Measurements from ENCODE around the gene SLC9A7.

SLC9A7 gene

DNA sequence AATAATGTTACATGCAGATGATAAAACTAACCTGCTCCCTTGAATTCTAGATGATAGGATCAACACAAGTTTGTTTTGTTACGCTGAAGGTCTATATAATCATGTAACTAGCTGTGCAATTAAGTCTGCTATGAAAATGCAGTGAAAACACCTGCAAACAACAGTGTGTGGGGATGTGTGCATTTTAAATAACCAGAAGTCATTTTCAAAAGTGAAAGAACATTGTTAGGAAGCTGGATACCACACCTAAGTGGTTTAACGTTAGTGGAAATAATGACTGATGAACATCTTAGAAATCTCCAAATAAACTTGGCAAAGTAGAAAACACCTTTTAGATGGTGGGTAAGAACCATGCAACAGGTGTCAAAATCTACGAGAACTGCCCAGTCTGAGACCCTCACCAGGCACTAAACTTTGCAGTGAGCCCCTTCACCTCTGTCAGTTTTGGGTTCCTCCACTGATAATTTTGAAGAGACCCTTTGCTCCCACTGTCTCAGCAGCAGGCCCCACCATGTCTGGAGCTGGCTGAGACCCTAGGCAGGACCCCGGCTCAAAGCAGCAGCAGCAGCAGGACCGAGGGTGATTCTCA is 148.8 kb downstream of the SLC9A7 start:
- DNase-seq (ENCODE audit: low read depth in 2 of 2) = no peak

DNA sequence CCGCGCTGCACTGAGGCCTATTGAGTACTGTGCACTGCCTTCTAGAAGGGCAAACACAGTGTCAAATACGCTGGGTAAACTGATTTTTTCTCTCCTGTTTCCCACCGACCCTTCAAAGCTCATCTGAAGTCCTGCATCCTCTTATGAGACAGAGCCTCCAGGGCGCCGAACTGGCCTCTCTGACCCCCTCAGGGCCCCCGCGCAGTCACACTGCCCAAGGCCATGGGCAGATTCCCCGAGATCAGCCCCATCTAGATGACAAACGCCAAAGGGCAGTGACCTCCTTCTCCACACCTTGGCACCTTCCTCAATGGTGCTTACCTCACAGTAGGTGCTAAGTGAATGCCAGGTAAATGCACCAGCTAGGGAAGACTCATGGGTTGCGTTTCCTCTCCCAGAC is 151.0 kb downstream of the SLC9A7 start:
- no peak for DNase-seq (ENCODE audit: low read depth in 2 of 2)

DNA sequence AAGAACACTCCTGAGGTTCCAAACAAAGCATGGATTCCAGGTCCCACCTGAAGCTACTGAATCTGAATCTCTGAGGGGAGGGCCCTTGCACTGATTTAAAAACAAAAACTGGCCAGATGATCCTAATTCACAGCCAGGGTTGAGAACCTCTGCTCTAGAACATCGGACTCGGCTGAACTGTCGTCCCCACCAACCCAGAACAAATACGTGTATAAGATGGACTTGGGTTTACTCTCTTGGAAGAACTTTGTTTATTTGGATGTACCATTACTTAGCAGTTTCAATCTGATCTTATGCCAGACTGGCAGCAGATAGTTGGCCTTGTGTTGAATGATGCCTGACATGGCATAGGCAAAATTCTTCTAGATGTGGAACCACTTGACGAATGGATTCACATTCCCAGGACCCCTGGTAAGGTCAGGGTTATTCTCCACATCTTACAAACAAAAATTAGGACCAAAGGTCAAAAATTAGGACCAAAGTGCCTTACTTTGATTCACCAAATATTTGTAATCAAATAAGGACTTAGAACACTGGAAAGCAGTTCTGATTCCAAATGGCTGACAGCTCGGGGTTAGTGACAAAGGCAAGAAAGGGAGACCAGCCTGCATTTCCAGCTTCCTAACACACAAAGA is 156.3 kb downstream of the SLC9A7 start:
- DNase-seq (ENCODE audit: low read depth in 2 of 2) = no peak

DNA sequence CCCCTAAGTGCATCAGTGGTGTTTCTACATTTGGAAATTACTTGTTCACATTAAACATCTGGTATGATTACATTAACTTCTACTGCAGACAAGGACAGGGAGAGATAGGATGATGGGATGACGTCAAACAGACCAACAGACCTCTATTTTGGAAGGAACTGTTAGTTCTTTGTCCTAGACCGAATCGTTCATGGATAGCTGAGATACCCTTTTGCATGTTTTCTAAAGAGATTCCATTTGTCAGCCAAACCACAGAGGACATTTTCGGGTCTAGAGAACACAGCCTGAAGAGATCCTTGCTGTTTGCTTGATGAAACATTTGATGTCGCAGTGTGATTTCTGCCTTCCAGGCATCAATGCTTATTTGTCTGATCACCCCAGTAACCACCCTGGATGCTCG is 157.6 kb downstream of the SLC9A7 start:
- no peak for DNase-seq (ENCODE audit: low read depth in 2 of 2)

DNA sequence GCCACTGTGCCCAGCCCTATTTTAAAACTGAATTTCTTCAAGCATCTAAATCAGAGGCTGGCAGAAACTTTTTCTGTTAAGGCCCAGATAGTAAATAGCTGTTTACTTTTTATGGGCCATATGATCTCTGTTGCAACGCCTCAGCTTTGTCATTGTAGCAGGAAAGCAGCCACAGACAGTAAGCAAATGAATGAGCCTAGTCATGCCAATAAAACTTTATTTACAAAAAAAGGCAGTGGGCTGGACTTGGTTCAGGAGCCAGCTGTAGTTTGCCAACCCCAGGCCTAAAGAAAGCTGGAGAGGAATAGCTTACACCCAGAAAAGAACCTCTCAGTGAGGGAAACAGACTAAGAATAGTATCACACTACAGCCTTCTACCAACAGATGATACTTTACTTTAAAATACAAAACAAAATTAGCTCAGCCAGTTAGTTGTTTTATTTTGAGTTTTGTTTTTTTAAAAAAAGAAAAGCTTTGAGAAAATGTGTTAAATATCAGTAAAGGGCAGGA is 159.8 kb downstream of the SLC9A7 start:
- DNase-seq (ENCODE audit: low read depth in 2 of 2) = no peak

DNA sequence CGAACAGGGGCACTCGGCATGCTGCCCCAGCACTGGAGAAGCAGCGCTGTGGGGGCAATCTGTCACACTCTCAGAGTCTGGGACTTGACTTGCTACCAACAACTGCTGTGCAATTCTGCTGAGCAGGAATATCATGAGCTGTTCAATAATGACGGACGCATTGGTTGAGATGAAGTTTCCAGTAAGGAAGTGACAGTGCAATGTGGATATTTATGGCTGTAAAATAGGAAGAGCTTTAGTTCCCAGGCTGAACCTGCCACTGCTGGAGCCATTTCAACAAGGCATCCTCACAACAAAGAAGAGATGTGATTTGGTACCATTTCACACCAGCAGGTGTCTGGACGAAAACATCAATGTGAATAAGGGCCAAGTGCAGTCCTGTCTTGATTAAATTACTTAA is 161.1 kb downstream of the SLC9A7 start:
- no peak for DNase-seq (ENCODE audit: low read depth in 2 of 2)

DNA sequence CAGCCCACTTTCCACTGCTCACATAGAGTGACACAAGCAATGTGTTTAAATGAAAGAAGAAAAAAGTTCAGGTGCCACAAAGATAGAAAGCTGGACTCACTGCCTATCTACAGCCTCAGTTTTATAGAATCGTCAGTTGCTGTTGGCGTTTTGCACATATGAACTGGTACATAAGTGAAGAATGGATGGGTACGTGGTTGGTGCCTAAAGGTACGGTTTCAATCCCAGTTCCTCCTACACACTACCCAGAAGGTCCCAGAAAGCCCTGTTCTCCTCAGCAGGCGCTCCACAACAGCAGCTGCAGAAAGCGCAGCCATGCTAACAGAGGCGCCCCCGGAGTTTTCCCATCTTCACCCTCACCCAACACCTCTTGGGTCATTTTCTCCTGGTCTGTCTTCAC is 161.7 kb downstream of the SLC9A7 start:
- no peak for DNase-seq (ENCODE audit: low read depth in 2 of 2)

DNA sequence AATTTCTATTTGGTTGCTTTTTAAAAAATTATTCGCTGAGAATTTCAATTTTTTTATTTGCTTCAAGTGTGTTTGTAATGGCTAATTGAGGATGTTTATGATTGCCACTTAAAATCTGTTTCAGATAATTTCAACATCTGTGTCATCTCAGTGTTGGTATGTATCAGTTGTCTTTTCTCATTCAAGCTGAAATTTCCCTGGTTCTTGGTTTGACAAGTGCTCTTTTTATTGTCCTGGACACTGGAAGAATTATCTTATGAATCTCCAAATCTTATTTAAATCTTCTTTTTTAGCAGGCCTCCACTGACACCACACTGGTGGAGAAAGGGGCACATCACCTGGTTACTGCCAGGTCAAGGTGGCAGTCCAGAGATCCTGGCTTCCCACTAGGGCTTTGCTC is 163.8 kb downstream of the SLC9A7 start:
- no peak for DNase-seq (ENCODE audit: low read depth in 2 of 2)

DNA sequence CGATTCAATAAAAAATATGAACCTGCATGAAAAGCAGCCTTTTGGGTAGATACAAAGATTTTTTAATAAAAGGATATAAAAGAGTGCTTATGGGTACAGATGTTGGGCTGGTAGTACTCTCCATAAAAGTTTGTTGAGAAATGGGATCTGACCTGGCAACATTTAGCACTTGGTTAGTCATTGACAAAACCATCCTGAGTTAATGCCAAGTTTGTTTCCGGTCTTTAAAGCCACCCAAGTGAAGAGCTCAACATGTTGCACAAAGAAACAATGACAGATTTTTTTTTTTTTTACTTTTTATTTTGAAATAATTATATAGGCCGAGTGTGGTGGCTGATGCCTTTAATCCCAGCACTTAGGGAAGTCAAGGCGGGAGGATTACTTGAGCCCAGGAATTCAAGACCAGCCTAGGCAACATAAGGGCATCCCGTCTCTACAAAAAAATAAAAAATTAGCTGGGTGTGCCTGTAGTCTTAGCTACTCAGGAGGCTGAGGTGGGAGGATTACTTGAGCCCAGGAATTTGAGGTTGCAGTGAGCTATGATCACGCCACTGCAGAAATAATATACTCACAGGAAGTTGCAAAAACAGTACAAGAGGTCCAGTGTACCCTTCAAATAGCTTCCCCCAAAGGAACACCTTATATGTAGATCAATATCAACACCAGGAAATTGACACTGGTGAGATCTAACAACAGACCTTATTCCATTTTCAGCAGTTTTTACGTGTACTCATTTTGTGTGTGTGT is 168.8 kb downstream of the SLC9A7 start:
- no peak for DNase-seq (ENCODE audit: low read depth in 2 of 2)

DNA sequence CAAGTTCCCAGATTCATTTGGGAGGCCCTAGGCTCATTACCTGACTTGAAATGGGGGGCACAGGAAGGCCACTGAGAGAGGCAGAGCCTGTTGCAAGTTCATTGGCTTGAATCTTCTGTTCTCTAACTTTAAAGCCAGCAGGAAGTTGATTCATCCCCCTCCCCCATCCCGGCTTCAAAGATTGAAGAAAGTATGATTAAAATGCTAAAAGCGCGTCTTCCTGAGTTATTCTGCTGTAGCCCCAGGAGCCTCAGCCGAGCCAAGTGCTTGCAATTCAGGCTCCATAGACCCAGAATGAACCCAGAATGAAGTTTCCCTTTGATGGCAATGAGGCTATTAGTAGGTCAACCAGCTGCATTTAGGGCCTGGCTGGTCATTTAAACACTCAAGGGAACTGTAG is 170.7 kb downstream of the SLC9A7 start:
- no peak for DNase-seq (ENCODE audit: low read depth in 2 of 2)

DNA sequence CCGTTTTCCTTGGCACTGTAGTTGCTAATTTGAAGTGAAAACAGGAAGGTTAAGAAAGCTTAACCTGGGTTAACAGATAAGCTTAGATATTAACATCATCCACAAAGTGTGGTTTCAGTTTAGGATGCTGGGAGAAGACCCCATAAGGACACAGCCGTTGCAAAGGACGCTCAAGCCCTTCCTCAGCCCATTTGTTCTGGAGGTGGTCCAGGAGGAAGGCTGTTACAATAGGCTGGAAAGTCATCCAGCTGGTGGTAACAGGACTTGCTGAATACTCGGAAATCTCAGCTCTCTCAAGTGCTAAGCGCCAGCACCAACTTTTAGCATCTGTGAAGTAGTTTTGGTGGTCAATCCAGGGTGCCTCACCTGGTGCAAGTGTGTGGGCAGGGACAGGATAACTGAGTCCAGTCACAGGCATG is 171.2 kb downstream of the SLC9A7 start:
- DNase-seq (ENCODE audit: low read depth in 2 of 2) = no peak

DNA sequence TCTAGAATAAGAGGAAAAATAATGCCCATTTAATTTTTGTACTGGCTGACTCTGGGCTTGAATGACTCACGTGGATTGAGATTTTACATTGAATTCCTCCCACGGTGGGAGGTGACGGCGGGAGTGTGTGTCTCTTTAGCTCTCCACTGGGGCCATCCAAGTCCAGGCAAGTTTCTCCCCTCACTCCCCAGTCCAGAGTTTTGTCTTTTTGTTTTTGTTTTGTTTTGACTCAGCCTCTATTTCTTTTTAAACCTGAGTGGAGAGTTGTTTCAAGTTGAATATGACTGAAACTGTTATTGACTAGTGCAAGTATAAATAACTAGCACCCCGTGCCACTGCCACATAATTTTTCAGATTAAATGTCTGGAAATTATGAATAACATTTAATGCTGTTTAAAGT is 171.8 kb downstream of the SLC9A7 start:
- no peak for DNase-seq (ENCODE audit: low read depth in 2 of 2)

DNA sequence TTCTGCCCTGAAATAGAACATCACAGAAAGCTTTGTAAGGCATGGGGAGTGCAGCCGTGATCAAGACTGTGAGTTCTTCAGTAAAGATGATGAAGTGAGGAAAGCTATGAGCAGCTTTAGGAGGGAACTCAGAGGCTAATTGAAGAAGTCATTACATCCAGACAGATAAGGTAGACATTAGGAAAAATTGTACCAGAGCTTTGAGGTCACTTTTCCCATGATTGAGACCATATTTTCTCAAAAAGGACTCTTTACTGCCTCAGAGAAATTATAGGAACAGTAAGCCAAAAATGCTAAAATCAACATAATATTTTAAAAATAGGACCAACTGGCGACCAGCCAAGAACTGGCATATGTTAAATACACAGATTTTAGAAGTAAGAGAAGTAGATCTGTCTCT is 174.2 kb downstream of the SLC9A7 start:
- DNase-seq (ENCODE audit: low read depth in 2 of 2) = no peak

DNA sequence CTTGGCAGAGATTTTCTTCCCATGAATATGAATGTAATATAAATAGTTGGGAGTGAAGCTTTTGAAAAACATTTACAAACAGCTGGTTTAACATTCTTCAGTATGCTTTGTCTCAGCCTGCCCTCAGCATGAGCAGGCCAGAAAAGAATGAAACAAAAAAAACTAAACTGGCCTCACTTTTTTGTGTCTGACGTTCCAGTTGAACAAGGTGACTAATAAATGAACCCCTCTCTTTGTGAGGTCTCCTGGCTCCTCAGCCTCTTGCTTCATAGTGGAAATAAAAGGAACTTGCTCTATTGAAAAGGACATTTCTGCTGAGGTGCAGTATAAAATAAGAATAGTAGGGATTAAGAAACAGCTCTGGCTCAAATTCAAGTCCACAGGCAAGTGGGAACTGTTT is 176.0 kb downstream of the SLC9A7 start:
- DNase-seq (ENCODE audit: low read depth in 2 of 2) = no peak

DNA sequence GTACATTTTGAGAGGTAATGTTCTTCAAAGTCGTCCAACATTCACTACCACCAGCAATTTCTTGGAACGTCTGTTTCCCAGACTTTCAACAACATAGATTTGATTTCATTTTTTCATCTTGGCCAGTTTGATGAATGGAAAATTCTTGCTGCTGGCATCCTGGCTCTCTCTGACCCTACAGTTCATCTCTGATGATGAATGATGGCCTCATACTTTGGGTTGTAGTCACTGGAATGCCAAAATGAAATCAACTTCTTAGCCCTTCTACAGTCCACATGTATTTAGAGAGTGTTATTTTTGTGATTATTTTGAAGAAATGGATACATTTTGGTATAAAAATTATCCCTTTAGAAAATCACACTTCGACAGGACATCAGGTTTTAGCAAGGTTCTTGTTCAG is 176.6 kb downstream of the SLC9A7 start:
- no peak for DNase-seq (ENCODE audit: low read depth in 2 of 2)

DNA sequence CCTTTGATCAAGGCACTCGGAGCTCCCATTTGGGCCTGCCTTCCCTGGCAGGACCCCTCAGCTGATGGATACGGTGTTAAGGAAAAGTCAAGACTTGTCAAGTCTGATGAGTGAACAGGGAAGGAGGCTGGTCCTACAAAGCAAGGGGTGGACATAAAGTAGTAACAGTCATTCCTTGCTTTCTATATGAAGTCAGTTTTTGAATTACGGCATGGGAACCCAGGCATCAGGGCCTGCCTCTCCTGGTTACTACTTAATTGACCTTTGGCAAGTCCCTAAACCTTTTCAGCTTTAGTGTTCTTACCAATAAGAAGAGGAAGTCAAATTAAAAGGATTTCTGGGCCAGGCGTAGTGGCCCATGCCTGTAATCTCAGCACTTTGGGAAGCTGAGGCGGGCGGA is 178.3 kb downstream of the SLC9A7 start:
- DNase-seq (ENCODE audit: low read depth in 2 of 2) = no peak

DNA sequence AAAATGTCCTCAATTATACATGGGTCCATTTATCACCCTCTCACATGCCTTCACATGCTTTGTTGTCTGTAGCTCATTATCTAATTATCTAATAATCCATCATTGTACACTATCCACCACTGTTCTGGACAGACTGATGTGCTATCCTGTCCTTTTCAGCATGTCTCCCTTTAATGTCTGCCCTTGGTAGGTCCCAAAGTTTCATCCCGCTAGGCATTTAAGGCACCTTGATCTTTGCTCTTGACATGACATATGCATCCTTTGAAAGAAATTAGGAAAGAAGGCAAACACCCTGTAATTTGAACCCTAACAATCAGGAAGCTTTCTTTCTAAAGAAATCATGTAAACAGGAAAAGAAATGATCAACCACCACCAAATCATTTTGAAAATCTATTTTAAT is 179.7 kb downstream of the SLC9A7 start:
- DNase-seq (ENCODE audit: low read depth in 2 of 2) = no peak

DNA sequence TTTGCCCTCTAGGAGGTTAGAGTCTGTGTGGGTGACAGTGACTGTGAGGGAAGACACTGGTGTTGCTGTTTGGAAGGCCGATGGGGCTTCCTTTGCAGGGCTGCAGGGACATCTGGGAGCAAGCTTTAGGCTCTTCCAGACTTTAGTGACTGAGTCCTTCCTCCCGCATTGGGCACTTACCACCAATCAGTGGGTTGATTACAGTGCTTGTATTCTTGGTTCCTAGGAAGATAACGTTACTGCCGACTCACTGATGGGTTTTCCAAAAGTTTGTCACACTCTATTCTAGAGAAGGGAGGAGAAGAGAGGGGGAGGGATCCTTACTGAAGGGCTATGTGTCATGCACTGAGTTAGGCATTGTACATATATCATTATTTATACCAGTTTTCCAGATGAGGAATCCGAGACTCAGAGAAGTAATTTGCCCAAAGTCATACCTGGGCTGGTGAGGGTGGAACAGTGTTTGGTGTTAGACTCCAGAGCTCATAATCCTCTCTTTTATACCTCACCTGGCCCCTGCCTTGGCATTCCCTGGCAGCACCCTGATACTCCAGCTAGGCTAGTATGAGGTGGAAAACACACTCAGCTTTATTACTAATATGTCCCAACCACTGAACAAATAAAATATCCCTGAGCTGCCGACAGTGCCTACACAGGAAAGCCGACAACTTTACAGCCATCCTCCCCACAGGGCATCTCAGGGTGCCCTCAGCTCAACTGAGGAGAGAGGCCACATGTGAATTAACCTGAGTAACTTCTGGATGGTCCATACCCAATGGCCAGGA is 181.5 kb downstream of the SLC9A7 start:
- DNase-seq (ENCODE audit: low read depth in 2 of 2) = no peak

DNA sequence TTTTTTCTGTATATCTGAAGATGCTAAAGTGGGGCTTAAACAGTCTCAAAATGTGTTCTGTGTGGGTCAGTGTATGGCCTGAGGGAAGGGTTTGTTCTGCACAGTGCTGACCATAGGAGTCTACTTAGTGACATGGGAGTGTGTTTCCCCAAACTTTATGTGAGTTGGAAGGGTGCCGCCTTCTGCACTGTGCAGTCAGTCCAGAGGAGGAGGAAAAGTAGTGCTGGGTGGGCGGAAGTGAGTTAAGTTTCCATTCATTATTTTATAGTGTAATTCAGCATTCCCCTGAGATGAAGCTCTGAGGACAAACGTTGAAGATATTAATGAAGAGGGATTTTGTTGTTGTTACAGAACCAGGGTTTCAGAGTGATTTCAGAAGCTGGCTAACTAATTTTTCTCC is 182.5 kb downstream of the SLC9A7 start:
- DNase-seq (ENCODE audit: low read depth in 2 of 2) = no peak

DNA sequence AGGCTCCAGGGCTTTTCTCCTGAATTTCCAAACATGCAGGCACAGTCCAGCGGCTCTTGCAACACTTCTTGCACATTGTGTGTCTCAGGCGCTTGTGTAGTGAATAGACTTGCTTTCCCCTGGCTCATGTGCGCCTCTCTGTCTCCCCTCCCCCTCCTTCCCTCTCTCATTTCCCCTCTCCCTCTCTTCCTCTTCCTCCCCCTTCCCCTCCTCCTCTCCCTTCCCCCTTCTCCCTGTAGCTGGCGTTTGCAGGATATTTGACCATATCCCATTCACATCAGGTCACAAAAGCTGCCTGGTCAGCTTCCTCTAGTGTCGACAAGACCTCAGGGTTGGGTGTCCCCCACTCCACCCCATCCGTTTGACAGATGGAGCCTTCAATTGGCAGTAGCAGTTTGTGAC is 182.9 kb downstream of the SLC9A7 start:
- DNase-seq (ENCODE audit: low read depth in 2 of 2) = no peak

DNA sequence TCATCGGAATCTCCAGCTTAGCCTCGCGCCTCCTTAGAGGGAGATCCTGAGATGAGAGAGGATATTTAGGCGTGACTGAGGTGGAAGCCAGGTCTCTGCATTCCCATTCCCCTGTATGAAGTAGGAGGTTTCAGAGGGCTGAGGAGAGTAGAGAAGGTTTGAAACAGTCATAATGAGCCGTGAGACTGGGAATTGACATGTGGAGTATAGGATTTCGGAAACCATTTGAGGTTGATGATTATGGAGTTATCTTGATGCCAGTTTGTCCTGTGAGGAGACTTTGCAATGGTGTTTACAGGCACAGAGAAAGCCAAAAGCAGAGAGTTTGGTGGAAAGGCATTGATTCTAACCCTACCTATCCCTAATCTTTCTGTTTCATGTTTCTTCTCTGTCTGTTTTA is 183.3 kb downstream of the SLC9A7 start:
- no peak for DNase-seq (ENCODE audit: low read depth in 2 of 2)

DNA sequence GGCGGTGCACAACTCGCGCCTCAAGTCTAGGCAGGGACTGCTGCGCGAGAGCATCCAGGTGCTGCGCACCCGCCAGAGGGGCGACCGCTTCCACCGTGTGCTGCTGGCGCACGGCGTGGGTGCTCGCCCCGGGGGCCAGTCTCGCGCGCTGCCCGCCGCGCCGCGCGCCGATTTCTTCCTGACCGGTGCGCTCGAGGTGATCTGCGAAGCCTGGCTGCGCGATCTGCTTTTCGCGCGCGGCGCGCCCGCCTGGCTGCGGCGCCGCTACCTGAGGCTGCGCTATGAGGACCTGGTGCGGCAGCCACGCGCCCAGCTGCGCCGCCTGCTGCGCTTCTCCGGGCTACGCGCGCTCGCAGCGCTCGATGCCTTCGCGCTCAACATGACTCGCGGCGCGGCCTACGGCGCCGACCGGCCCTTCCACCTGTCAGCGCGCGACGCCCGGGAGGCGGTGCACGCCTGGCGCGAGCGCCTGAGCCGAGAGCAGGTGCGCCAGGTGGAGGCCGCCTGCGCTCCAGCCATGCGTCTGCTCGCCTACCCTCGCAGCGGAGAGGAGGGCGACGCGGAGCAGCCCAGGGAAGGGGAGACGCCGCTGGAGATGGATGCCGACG is 184.0 kb downstream of the SLC9A7 start:
- no peak for DNase-seq (ENCODE audit: low read depth in 2 of 2)
